DMS153 (cell line): Measurements from ENCODE around the gene GYPE.
"Not testable (repeated sequence)": the region's sequence is repeated elsewhere in the genome, so short reads cannot be mapped to it uniquely, and the experiment has no call there.

Source experiments
- DNase-seq: peaks from one replicate; lab custom pipeline; 2025; lab: John Stamatoyannopoulos, UW

The GYPE gene

DNA sequence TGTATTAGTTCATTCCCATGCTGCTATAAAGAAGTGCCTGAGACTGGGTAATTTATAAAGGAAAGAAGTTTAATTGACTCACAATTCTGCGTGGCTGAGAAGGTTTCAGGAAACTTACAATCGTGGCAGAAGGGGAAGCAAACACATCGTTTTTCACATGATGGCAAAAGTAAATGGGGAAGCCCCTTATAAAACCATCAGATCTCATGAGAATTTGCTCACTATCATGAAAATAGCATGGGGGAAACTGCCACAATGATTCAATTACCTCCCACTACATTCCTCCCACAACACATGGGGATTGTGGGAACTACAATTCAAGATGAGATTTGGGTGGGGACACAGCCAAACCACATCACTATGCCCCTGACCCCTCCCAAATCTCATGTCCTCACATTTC lies 35.4 kb downstream of the GYPE start:
- DNase-seq = not testable (repeated sequence)

DNA sequence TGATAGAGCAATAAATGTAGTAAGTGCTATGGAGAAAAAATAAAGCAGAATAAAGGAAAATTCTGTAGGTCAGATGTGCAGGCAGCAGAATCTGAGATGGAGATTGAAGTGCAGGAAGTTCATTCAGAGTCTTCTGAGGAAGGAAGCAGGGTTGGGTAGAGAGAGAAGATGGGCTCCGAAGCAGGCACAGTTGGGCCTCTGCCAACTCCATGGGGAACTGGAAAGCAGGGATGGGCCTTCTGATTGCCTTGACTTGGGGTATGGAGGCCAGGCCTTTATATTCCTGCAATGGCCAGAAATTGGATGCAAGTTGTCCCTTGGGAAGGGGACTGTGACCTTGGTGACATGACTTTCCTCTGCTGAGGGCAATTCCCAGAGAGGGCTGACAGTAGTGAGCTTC lies 42.6 kb downstream of the GYPE start:
- not testable (repeated sequence) for DNase-seq

DNA sequence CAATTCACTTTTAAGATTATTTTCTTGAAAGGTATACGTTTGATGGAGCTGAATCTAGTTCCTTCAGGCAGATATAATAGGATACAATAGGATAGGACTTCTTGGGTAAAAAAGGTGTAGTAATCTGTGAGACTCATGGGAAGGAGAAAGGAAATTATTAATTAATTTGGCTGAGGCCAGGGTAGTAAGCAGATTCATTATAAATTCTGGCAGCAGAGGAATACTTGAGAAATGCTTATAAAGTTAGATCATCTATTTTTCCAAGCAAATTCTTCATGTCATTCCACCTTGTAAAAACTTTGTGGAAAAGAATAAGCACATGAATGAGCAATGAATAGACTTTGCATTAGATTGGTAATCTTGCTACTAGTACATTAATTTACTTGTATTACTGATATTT lies 46.9 kb downstream of the GYPE start:
- DNase-seq = no peak

DNA sequence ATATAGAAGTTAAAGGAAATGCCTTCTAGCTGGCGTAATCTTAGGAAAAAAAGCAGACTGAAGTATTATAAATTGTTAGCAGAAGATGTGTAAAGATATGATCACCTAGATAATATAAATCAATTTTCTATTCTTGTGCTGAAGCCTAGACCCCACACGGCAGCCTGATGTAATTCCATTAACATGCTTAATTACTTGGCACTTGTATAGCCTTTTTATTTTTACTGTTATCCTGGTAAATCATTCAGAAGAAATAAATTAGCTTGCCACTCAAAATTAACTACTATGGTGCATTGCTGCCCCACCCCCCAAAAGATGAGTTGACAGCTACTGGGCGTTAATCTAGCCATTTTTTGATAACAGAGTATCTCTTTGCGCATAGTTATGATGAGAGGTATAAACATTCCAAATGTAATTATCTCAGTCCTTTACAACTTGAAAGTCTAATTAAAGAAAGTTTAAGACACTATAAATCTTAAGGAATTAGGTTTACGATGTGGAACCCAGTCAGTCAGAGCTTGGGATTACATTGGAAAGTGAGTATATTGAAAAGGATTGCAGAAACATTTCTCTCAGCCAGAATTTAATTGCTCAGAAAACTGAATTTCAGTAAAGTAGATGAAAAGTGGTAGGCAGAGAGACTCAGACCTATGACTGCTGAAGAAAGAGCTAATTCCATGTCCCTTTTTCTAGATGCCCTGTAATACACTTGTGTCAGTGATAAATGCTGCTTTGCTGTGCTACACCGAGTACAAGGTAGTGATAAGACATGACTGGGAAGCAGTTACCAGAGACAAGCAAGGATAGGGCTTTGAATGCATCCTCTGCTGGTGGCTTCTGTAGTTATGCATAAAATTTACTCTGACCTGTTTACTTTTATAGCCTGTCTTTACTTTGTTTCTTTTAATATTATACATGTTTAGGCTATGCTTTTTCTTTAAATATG lies 47.7 kb downstream of the GYPE start:
- DNase-seq = not testable (repeated sequence)

DNA sequence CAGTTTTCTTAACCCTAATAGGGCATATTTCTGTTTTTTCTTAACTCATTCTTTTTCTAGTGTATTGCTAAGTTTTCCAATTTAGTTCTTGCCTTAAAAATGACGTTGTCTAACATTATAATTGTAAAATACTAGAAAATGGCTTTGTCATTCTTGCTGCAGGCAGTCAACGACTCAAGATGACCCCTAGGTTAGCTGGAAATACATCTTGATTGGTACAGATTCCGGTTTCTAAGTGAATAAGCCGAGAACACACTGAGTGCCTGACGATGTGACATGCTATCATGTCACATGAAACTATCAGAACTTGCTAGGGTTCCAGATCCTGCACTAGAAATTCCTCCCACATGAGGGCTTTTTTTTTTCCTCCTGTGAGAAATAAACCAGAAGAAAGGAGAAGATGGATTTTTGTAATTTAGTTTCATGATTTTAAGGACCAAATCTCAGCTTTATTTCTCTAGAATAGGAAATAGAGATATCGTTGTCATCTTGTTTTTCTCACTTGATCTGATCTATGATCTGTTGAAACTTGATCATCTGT lies 49.3 kb downstream of the GYPE start:
- DNase-seq = not testable (repeated sequence)

DNA sequence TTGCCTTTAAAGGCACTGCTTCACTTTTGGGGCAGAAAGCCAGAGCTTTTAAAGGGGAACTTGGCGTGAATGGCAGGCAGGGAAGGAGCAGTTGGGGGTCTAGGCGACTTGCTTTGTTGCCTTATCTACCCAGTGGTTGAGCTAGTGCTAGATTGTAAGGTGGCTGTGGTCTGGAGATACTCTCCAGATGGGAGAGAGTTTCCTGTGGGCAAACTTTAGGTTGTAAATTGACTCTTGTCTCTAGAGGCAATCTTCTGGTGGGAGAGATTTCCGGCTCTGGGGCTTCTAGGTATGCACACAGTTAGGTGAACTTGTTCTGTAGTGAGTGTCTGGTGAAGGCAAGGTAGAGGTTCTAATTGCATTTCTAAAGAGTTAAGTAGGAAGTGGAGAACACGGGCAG lies 50.7 kb downstream of the GYPE start:
- not testable (repeated sequence) for DNase-seq

DNA sequence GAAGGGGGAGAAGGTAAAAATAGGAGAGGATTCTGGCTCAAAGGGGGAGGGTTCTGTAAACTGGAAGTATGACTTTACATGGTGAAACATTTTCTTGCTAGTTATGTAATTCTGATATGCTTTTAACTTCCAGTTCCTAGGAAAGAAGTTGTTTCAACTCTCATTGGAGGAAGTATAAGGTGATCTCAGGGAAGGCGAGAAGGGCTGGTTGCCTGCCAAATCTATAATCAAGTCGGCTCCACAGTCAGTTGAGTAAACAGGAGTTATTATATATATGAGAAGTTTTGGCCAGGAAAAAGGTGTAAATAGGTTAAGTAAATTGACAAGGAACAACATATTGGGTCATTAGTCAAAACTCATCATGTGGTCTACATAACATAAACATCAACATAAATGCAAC lies 56.1 kb downstream of the GYPE start:
- not testable (repeated sequence) for DNase-seq

DNA sequence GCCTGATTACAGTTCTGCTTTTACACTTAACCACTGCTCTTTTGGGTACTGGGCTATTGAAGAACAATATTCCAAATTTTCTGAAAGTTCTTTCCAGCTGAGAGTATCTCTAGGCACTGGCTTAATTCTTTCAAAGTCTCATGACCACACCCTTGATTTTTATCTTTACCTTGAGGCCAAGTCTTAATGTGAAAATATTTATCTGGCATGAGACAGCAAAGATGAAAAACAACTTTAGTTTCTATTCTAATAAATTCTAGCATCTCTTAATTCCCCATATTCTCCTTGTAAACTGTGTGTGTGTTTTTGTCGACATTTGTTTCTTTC lies 61.9 kb downstream of the GYPE start:
- DNase-seq = not testable (repeated sequence)

DNA sequence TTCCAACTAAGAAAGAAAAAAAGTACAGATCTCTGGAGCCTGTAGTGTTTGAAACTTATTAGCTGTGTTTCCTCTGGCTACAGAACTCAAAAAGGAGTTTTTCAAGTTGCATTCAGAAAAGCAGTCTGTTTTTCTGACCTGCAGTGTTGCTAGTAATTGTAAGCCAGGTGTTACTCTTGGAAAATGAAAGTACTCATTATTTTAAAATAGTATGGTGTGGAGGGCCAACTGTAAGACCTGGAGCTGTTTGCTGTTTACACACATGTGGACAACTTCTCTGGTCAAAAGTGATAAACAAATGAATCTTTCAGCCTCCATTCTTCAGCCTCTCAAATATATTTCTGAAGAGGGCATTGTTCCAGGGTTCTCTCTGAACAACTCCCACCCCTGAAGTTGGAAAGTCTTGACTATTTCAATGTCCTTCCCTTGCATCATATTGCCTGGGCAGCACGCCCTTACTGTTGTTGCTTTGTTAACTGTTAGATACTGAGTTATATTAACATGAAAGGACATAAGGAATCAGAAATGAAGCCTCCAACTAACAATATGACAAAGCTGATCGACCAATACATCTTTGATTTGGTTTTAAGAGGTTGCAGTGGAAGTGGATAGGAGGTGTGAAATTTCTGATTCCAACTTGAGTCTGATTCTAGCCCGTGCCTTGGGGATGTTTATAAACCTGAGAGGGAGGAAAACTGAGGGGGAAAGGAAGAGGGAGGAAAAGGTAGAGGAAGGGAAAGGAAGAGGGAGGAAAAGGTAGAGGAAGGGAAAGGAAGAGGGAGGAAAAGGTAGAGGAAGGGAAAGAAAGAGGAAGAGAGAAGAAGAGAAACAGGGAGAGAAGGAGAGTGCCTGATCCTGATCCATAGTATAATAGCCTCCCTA lies 62.5 kb downstream of the GYPE start:
- not testable (repeated sequence) for DNase-seq

DNA sequence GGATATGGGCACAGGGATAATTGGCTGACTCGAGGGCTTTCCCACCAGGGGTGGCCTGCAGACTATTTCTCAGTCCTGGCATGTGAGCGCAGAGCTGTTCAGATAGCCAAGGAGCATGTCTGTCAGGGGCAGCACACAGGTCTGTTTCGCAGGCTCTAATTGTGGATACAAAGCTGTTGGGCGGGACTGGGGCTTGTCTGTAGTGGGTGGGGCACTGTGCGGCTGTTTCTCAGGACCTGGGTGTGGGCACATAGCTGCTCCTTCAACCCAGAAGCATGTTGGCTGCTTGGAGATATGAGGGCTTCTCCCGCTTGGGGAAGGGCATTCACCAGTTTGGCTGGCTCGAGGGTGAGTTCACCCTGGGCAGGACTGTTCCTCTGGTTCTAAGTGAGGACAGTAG lies 65.9 kb downstream of the GYPE start:
- not testable (repeated sequence) for DNase-seq

DNA sequence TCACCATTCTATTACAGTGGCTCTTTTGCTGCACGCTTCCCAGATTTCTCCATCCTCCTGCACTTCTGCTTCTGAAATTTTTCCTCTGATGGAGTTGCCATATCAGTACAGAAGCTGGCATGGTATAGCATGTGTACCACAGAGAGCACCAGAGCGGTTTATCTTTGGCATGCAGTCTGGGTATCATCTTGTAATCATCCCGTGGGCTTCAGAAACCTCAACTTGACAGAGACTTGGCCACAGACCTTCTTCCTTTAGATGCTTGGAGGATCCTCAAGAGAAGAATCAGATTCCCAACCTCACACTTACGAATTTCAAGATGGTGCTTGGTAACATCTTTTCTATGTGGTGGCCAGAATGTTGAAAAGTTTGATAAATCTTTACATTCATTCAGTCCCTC lies 71.2 kb downstream of the GYPE start:
- not testable (repeated sequence) for DNase-seq

DNA sequence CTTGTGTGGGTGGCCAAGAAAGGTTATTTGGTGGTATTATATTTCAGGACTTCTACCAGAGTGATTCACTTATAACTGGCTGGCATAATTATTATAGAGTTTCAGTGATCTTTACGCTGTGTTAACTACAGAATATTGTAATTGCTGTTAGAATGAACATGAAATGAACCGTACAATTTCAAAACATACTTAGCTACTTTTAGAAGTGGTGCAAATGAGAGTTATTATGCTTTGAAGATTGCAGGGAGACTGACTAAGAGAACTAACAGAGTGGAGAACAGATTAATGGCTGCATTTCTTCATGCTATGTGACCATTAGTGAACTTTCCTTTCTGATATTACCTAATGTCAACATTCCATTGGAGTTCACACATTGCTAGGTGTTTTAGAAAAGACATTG lies 71.7 kb downstream of the GYPE start:
- not testable (repeated sequence) for DNase-seq

DNA sequence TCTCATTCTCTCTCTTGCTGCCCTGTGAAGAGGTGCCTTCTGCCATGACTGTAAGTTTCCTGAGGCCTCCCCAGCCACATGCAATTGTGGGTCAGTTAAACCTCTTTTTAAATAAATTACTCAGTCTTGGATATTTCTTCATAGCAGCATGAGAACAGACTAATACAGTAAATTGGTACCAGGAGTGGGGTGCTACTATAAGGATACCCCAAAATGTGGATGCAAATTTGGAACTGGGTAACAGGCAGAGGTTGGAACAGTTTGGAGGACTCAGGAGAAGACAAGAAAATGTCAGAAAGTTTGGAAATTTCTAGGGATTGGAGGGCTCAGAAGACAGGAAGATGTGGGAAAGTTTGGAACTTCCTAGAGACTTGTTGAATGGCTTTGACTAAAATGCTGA lies 74.8 kb downstream of the GYPE start:
- DNase-seq = not testable (repeated sequence)

DNA sequence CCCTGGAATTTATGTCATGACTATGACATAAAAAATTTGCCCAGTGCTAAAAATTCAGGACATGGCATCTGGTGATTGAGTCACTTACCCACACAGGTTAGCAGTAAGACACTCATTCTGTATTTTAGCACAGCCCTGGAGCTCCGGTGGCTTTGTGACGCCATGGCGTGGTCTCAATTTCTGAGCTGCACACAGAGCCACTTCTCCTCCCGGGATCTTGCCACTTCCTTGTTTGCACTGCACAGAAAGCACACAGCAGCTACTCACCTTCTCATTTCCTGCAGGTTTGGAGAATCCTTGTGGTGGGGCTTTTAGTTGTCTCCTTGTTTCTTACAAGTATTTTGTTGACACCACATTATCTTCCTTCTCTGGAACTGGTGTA lies 76.1 kb downstream of the GYPE start:
- DNase-seq = peak; percentile 3
